IPS-15b (cell line): ENCODE data around the gene LIMA1.
A peak's percentile ranks its signal among the peaks of the same experiment; 100 is the strongest.
"Not testable (repeated sequence)": the region's sequence is repeated elsewhere in the genome, so short reads cannot be mapped to it uniquely, and the experiment has no call there.

Experiments
- H3K27me3 ChIP-seq: one replicate; pipeline ENCODE4 v1.6.1; 2013; ENCODE audit warnings: low read length; ENCODE audit not compliant: control insufficient read depth, insufficient read depth
- H3K36me3 ChIP-seq: one replicate; pipeline ENCODE4 v1.6.1; 2013; ENCODE audit warnings: low read length; ENCODE audit not compliant: control insufficient read depth, insufficient read depth
- H3K4me1 ChIP-seq: one replicate; pipeline ENCODE4 v1.6.1; 2013; ENCODE audit warnings: mild to moderate bottlenecking, low read length; ENCODE audit not compliant: control insufficient read depth, insufficient read depth
- H3K4me3 ChIP-seq: one replicate; pipeline ENCODE4 v1.5.1; 2013; ENCODE audit warnings: low read depth, low read length
- H3K9ac ChIP-seq: one replicate; pipeline ENCODE4 v1.6.1; 2013; ENCODE audit warnings: low read depth, mild to moderate bottlenecking, low read length
- H3K9me3 ChIP-seq: one replicate; pipeline ENCODE4 v1.6.1; 2013; ENCODE audit warnings: mild to moderate bottlenecking, low read length; ENCODE audit not compliant: control insufficient read depth, insufficient read depth

The LIMA1 gene

DNA sequence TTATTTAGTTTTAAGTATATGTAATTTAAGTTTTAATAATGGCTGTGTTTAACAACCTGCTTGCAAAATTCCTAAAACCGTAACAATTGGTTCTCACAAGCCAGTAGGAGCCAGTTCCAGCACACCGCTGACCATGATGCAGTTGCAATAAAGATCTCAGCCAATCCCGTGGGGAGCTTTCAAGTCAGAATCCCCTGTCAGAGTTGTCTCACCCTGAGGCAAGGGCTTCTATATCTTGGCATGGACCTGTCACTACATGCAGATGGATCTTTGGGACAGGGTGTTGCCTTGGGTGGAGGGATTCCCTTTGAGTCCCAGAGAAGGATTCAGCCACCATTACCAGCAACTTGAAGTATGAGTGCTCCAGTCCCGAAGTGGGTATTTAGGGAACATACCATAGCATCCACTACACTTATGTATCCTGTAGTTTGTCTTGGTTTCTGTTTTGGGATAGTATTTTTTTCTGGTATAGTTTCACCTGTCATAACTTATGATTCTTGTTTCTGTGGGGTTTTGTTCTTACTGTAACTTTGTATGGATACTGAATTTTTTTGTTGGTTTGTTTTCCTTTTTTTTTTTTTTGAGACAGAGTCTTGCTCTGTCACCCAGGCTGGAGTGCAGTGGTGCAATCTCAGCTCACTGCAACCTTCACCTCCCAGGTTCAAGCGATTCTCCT lies 30.1 kb upstream of the LIMA1 start:
- no peaks in the 10 kb centered on the region for H3K27me3 ChIP-seq
- no peak overlapping the region for H3K9ac ChIP-seq
- peaks cover 5% of the 10 kb centered on the region for H3K4me1 ChIP-seq
- H3K4me3 ChIP-seq = no peak overlapping the region
- no peaks in the 10 kb centered on the region for H3K36me3 ChIP-seq
- H3K9me3 ChIP-seq = no peaks in the 10 kb centered on the region

DNA sequence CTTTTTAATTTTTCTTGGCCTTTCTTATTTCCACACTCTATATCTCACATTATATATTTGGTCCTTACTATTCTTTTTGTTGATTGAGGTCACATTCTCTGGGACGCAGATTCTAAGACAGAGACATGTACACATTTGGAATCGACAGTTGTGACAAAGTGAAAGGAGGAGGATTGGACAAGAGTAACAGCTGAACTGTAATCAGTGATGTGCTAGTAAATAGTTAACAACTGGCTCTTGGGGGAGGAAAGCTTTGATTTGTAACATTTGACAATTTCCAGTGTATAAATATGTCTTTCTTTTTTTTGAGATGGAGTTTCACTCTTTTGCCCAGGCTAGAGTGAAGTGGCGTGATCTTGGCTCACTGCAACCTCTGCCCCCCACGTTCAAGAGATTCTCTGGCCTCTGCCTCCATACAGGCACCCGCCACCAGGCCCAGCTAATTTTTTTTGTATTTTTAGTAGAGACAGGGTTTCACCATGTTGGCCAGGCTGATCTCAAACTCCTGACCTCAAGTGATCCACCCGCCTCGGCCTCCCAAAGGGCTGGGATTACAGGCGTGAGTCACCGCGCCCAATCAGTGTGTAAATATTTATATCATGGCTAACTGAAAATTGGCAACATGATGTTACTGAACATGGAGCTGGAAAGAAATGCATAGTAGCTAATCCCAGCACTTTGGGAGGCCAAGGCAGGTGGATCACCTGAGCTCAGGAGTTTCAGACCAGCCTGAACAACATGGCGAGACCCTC lies 28.7 kb upstream of the LIMA1 start:
- not testable (repeated sequence) for H3K9ac ChIP-seq, H3K36me3 ChIP-seq, H3K4me3 ChIP-seq, H3K9me3 ChIP-seq, H3K27me3 ChIP-seq, H3K4me1 ChIP-seq

GRCh38 chr12:50309950-50310349 lies 26.6 kb upstream of the LIMA1 start:
- H3K9ac ChIP-seq = no peak overlapping the region
- H3K4me1 ChIP-seq = peaks cover 5% of the 10 kb centered on the region
- H3K27me3 ChIP-seq = no peaks in the 10 kb centered on the region
- no peak overlapping the region for H3K4me3 ChIP-seq
- H3K9me3 ChIP-seq = no peaks in the 10 kb centered on the region
- H3K36me3 ChIP-seq = no peaks in the 10 kb centered on the region

DNA sequence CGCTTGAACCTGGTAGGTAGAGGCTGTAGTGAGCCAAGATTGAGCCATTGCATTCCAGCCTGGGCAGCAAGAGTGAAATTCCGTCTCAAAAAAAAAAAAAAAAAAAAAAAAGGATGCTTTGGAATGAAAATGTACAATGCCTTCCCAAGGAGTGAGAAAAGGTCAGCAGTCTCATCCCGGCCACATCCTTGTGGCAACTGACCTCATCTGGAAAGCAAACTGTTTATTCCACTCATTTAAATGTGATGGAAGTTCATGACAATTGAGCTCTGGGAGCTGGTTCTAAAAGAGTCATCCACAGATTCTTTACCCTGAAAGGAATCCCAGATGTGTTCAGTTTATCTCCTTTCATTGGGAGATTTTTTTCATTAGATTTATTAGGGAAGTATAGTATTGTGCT lies 19.4 kb upstream of the LIMA1 start:
- H3K4me3 ChIP-seq = no peak overlapping the region
- H3K9me3 ChIP-seq = no peaks in the 10 kb centered on the region
- no peak overlapping the region for H3K9ac ChIP-seq
- H3K27me3 ChIP-seq = no peaks in the 10 kb centered on the region
- no peaks in the 10 kb centered on the region for H3K4me1 ChIP-seq
- H3K36me3 ChIP-seq = no peaks in the 10 kb centered on the region

DNA sequence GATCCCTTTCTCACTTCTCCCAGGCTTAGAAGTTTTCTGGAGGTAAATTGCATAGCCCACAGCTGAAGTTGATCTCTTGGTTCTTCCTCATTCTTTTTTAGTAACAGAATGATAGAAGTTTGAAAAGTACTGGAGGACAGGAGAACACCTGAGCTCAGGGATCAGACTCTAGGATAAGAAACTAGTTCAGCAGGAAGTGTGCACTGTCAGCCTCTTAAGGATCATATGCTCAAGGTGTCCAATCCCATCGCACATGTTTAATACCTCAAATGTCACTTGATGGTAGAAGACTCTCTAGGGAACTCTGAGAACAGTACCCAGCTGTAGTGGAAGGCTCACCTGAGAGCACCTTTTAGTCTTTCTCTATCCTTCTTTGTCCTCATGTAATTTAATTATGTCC lies 14.7 kb upstream of the LIMA1 start:
- H3K9ac ChIP-seq = no peak overlapping the region
- no peak overlapping the region for H3K4me3 ChIP-seq
- H3K4me1 ChIP-seq = no peaks in the 10 kb centered on the region
- no peaks in the 10 kb centered on the region for H3K36me3 ChIP-seq
- no peaks in the 10 kb centered on the region for H3K9me3 ChIP-seq
- H3K27me3 ChIP-seq = no peaks in the 10 kb centered on the region

- no peak overlapping the region for H3K9ac ChIP-seq
- no peaks in the 10 kb centered on the region for H3K4me1 ChIP-seq
- no peak overlapping the region for H3K4me3 ChIP-seq
- no peaks in the 10 kb centered on the region for H3K27me3 ChIP-seq
- H3K36me3 ChIP-seq = no peaks in the 10 kb centered on the region
- no peaks in the 10 kb centered on the region for H3K9me3 ChIP-seq
Observed at GRCh38 chr12:50297027-50297426, 13.7 kb upstream of the LIMA1 start.

DNA sequence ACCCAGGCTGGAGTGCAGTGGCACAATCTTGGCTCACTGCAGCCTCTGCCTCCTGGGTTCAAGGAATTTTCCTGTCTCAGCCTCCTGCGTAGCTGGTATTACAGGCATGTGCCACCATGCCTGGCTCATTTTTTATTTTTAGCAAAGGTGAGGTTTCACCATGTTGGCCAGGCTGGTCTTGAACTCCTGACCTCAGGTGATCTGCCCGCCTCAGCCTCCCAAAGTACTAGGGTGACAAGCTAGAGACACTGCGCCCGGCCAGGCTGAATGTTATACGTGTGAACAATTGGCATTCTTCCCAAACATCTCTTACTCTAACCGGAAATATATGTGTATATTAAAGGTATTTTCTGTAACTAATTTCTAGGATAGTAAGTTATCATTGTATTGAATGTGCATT lies 13.2 kb upstream of the LIMA1 start:
- H3K9ac ChIP-seq = no peak overlapping the region
- no peaks in the 10 kb centered on the region for H3K9me3 ChIP-seq
- no peak overlapping the region for H3K4me3 ChIP-seq
- no peaks in the 10 kb centered on the region for H3K27me3 ChIP-seq
- H3K4me1 ChIP-seq = no peaks in the 10 kb centered on the region
- no peaks in the 10 kb centered on the region for H3K36me3 ChIP-seq

DNA sequence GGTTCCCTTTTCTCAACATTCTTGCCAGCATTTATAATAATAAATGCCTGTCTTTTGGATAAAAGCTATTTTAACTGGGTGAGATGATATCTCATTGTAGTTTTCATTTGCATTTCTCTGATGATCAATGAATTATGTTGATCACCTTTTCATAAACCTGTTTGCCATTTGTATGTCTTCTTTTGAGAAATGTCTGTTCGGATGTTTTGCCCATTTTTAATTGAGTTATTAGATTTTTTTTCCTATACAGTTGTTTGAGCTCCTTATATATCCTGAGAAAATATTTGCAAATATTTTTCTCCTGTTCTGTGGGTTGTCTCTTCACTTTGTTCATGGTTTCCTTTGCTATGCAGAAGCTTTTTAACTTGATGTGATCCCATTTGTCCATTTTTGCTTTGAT lies 8.1 kb upstream of the LIMA1 start:
- no peak overlapping the region for H3K4me3 ChIP-seq
- no peak overlapping the region for H3K9ac ChIP-seq
- no peaks in the 10 kb centered on the region for H3K36me3 ChIP-seq
- H3K27me3 ChIP-seq = no peaks in the 10 kb centered on the region
- no peaks in the 10 kb centered on the region for H3K4me1 ChIP-seq
- H3K9me3 ChIP-seq = no peaks in the 10 kb centered on the region

- not testable (repeated sequence) for H3K36me3 ChIP-seq, H3K27me3 ChIP-seq, H3K9me3 ChIP-seq, H3K9ac ChIP-seq, H3K4me3 ChIP-seq, H3K4me1 ChIP-seq
Observed at GRCh38 chr12:50290692-50291091, 7.4 kb upstream of the LIMA1 start.

DNA sequence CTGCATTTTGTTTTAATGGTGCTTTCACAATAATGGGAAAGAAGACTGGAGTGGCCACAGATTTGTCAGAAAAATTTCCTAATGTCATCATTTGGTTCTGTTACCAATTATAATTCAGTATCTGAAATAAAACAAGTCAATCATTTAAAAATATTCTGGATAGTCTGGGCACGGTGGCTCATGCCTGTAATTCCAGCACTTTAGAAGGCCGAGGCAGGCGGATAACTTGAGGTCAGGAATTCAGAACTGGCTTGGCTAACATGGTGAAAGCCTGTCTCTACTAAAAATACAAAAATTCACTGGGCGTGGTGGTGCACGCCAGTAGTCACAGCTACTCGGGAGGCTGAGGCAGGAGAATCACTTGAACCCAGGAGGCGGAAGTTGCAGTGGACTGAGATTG lies 4.0 kb upstream of the LIMA1 start:
- Histone ChIP-seq H3K4me3 (no peak overlapping the region), H3K9me3 (no peaks in the 10 kb centered on the region), H3K4me1 (no peaks in the 10 kb centered on the region), H3K27me3 (no peaks in the 10 kb centered on the region), H3K9ac (no peak overlapping the region), H3K36me3 (no peaks in the 10 kb centered on the region)

DNA sequence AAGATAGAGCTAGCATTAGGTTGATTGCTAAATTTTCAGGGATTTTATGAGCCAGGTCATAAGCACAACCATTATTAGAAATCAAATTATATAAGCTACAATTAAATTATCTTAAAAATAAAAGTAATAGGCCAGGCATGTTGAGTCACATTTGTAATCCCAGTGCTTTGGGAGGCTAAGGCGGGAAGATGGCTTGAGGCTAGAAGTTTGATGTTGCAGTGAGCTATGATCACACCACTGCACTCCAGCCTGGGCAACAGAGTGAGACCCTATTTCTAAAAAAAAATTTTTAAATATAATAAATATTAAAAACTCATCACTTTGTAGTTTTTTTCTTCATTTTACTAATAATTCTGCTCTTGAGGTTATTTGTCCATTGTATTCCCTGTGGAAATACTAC lies 1.9 kb upstream of the LIMA1 start:
- Histone ChIP-seq H3K27me3 (no peaks in the 10 kb centered on the region), H3K9ac (no peak overlapping the region), H3K36me3 (no peaks in the 10 kb centered on the region), H3K4me3 (no peak overlapping the region), H3K4me1 (no peaks in the 10 kb centered on the region), H3K9me3 (no peaks in the 10 kb centered on the region)

- no peaks in the 10 kb centered on the region for H3K4me1 ChIP-seq
- H3K36me3 ChIP-seq = no peaks in the 10 kb centered on the region
- H3K27me3 ChIP-seq = no peaks in the 10 kb centered on the region
- peak overlapping the region; percentile 57 for H3K9ac ChIP-seq
- H3K4me3 ChIP-seq = peak overlapping the region; percentile 84
- H3K9me3 ChIP-seq = no peaks in the 10 kb centered on the region
Observed at GRCh38 chr12:50282721-50283228, 545 bp downstream of the LIMA1 start.
